Stomach (tissue), 9 donors: Measurements from ENCODE around the gene RABGAP1L. TPM values are rescaled to one million over a fixed set of nuclear protein-coding genes. Genes with fewer than 3 reads are reported as not detected.

Source experiments
- DNase-seq, 2 donors: peaks; one replicate each; pipeline versions ENCODE4 v3.0.0 to v3.0.0-alpha.2; 2013 to 2019
- H3K27ac ChIP-seq, 5 donors: fragments of 200-600 bp in 4 of 5; sonication (generic) in 4 of 5; one replicate each; pipeline ENCODE4 v1.5.1; 2013 to 2019; ENCODE audit warnings: mild to moderate bottlenecking in 1 of 5, moderate library complexity in 1 of 5
- H3K27me3 ChIP-seq, 3 donors: fragments of 200-600 bp; sonication (generic); one replicate each; pipeline ENCODE4 v1.5.1; 2017 to 2019; ENCODE audit warnings: mixed run types in 1 of 3
- H3K36me3 ChIP-seq, 4 donors: fragments of 200-600 bp; sonication (generic); 1 replicate in 3 of 4; 2 replicates in 1 of 4; pipeline ENCODE4 v1.5.1; 2016 to 2019
- H3K4me1 ChIP-seq, 4 donors: fragments of 200-600 bp; sonication (generic); one replicate each; pipeline ENCODE4 v1.5.1; 2016 to 2019
- H3K4me3 ChIP-seq, 4 donors: fragments of 200-600 bp; sonication (generic) in 3 of 4; one replicate each; pipeline ENCODE4 v1.5.1; 2016 to 2019; ENCODE audit warnings: mild to moderate bottlenecking in 1 of 4
- H3K9me3 ChIP-seq, 4 donors: fragments of 200-600 bp; sonication (generic); one replicate each; pipeline ENCODE4 v1.5.1; 2016 to 2019
- CTCF ChIP-seq, 7 experiments: fragments of 450-650 bp in 4 of 7; fragments of 200-600 bp in 3 of 7; sonication (generic) in 3 of 7; IDR thresholded peaks; one replicate each; pipeline ENCODE4 v1.5.1; 2016 to 2019; ENCODE audit warnings: antibody characterized with exemption in 7 of 7, control low read depth in 2 of 7, mild to moderate bottlenecking in 1 of 7
- EP300 ChIP-seq: sonication (generic); formaldehyde crosslinking; IDR thresholded peaks from one replicate; pipeline ENCODE4 v1.6.1; 2017; ENCODE audit warnings: antibody characterized with exemption
- POLR2A ChIP-seq, 4 donors: fragments of 450-650 bp; IDR thresholded peaks; one replicate each; pipeline ENCODE4 v1.6.1; 2016; ENCODE audit warnings: antibody characterized with exemption in 4 of 4, control low read depth in 2 of 4, mild to moderate bottlenecking in 1 of 4, moderate library complexity in 1 of 4
- POLR2AphosphoS5 ChIP-seq, 3 donors: sonication (generic); formaldehyde crosslinking; IDR thresholded peaks; one replicate each; pipeline ENCODE4 v1.6.1; 2016; ENCODE audit warnings: antibody characterized with exemption in 3 of 3
- WGBS, 5 donors: extraction: QIAGEN DNeasy Blood & Tissue Kit in 3 of 5; methylation state at CpG; one replicate each; pipeline versions ENCODE4 v1.1.5 to v1.1.7; 2013 to 2018; 5-methylcytosine and 5-hydroxymethylcytosine counted together
- intact Hi-C: fragments of 100-400 bp; cut with DNase I; formaldehyde crosslinking; loops from one replicate; pipeline ENCODE4 v1.15.1; 2023; ENCODE audit warnings: low total_unique reads
- polyA plus RNA-seq, 3 donors: library from polyadenylated mRNA; stranded (reverse); fragments of 200-250 nt; gene quantifications; one replicate each; pipeline ENCODE4 v1.2.3, GENCODE V29; 2013
- total RNA-seq, 5 donors: library from RNA; depleted of rRNA; stranded (reverse); fragments of >200 nt; gene quantifications; one replicate each; pipeline versions ENCODE4 v1.1.0 to v1.2.3, GENCODE V29; 2014 to 2016
- donor health status: healthy with polysubstance abuse.
- donor health status: Bipolar disorder and iron deficiency.
- donor health status: healthy.

RABGAP1L gene
- total and polyA plus RNA-seq, 8 donors, result 14.2 to 238 (median 57.9) TPM

- intact Hi-C loops, result no loop called here
- no peak for DNase-seq
- H3K4me3 ChIP-seq, result no peak overlapping the region
- no peak for TF ChIP-seq POLR2A (IDR thresholded peaks at IDR 0.05)
- TF ChIP-seq POLR2AphosphoS5 (IDR thresholded peaks at IDR 0.05), result no peak
- no peak for TF ChIP-seq CTCF (IDR thresholded peaks at IDR 0.05)
- no peak for TF ChIP-seq EP300
- no peaks in the 10 kb centered on the region for H3K27me3 ChIP-seq
- no peaks in the 10 kb centered on the region for H3K9me3 ChIP-seq
- peaks cover 0 to 9% (median 0%) of the 10 kb centered on the region in 4 donors for H3K36me3 ChIP-seq
- 63 to 81% (median 74%) methylated on average over 3 of the region's 3 CpGs for WGBS, 5 donors
- H3K4me1 ChIP-seq, result peaks cover 3 to 36% (median 29%) of the 10 kb centered on the region in 4 donors
- no peak overlapping the region for H3K27ac ChIP-seq
Observed at GRCh38 chr1:174997041-174997440, 837.7 kb downstream of the RABGAP1L start.

DNA sequence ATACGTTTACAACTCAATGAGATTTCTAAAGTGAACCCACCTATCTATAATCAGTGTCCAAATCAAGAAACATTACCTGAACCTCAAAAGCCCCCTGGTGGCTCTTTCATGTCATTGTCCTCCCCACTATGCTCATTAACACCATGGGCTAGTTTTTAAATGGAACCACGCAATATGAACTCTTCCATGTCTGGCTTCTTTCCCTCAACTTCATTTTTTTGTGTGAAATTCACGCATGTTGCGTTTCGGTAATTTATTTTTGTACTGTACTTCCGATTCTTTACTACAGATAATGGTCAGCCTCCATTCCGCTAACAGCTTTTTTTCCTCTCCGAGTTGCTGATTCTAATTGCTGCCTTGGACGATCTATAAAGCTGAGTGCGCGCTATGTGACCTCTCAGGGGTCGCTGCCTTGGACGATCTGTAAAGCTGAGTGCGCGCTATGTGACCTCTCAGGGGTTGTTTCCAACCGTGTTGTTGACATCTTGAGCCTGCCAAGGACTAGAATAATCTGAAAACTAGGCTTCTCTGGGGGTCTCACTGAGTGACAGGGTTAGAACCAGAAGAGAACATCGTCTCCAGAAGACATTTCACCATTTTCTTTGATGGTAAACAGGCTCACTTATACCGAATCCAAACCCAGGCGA is 839.4 kb downstream of the RABGAP1L start:
- peak; percentile 40 to 86 for DNase-seq
- no peaks in the 10 kb centered on the region for H3K9me3 ChIP-seq
- H3K4me3 ChIP-seq, result peak overlapping the region; percentile 87 to 98 (median 96)
- peaks cover 3 to 52% (median 40%) of the 10 kb centered on the region in 4 donors for H3K4me1 ChIP-seq
- intact Hi-C loops, result no loop called here
- TF ChIP-seq POLR2AphosphoS5 (IDR thresholded peaks at IDR 0.05), result peak in 1 of 3 donors; percentile 39
- TF ChIP-seq CTCF (IDR thresholded peaks at IDR 0.05), result peak in 5 of 7 experiments; percentile 68 to 89 (median 82)
- no peak for TF ChIP-seq EP300
- H3K36me3 ChIP-seq, result peaks cover 0 to 4% (median 0%) of the 10 kb centered on the region in 4 donors
- no peaks in the 10 kb centered on the region for H3K27me3 ChIP-seq
- H3K27ac ChIP-seq, result peak overlapping the region; percentile 94 to 98 (median 98)
- 7 to 15% (median 11%) methylated on average over 19 of the region's 19 CpGs for WGBS, 5 donors

DNA sequence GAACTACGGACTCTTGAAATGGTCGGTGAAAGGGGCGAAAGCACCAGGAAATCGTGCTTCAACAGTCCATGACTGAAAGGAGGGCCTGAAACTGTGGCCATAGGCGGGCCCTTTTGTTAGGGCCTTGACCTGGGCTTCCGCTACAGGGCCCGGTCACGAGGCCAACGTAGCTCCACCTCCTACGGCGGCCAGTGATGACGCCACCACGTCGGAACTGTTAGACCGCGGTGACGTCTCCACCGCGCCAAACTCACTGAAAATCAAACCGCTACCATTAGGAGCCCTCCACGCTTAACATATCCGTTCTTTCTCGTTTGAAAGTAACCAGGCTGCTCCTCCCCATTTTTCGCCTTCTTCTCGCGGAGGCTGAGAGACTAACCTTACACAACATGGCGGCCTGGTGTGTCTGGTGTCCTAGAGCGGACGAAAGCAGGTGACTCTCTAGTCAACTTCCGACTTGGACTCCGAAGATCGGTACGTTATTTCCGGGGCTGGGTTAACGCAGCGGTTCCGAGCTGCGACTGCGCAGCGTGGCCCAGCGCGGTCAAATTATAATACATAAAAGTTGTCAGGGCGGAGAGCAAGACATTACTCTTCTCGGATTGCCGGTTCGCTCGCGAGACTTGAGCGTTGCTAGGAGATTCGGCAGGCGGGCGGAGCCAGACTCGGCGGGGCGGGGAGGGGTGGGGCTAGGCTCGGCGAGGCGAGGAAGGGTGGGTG is 840.1 kb downstream of the RABGAP1L start:
- no peaks in the 10 kb centered on the region for H3K36me3 ChIP-seq
- peak overlapping the region; percentile 94 to 98 (median 98) for H3K27ac ChIP-seq
- peaks cover 3 to 57% (median 41%) of the 10 kb centered on the region in 4 donors for H3K4me1 ChIP-seq
- TF ChIP-seq EP300 (peak; percentile 19), POLR2AphosphoS5 (IDR thresholded peaks at IDR 0.05) (peak; percentile 63 to 94 (median 93)), CTCF (IDR thresholded peaks at IDR 0.05) (no peak), POLR2A (IDR thresholded peaks at IDR 0.05) (peak in 2 of 4 donors; percentile 67 to 76)
- peak; percentile 97 to 99 for DNase-seq
- peak overlapping the region; percentile 87 to 98 (median 96) for H3K4me3 ChIP-seq
- 0 to 1% (median 0%) methylated on average over 40 to 58 of the region's 58 CpGs for WGBS, 5 donors
- no peaks in the 10 kb centered on the region for H3K27me3 ChIP-seq
- no peaks in the 10 kb centered on the region for H3K9me3 ChIP-seq
- intact Hi-C loops, result no loop called here

DNA sequence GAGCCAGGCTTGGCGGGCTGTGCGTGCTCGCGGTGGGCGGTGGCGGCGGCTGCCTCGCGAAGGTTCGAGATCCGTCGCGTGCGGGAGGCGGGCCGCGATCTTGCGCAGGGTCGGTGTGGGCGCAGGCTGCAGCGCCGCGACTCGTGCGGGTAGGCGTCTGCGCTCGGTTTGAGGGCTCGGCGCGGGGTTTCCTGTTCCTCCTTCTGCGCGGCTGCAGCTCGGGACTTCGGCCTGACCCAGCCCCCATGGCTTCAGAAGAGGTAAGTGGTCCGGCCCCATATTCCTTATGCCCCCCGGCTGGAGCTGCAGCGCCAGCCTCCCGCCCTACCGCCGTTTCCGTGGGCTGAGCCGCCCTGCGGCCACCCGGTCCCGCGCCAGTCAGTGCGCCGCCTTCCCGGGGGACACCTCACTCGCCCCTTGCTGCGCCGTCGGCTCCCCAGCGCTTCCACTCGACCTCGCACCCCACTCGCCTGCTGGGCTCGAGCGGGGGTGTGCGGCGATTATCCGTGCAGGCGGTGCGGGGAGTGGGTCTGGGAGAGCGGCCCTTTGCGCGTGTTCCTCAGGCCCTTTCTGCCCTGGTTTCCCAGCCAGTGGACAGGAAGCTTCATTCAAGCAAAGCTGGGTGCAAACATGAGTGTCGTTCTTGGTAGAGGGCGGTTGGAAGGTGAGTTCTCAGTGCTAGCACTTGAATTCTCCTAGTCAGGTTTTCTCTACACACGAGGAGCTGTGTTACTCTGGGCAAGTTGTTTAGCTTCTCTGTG is 840.8 kb downstream of the RABGAP1L start, which contains the start of gene CACYBP:
Gene CACYBP (plus strand): TSS at position 12 of the 761 bp plus-strand sequence. CDS start 234 bp downstream, at position 246.
- peaks cover 0 to 6% (median 5%) of the 10 kb centered on the region in 4 donors for H3K36me3 ChIP-seq
- H3K4me3 ChIP-seq, result peak within 1 kb of the TSS; percentile 87 to 98 (median 96)
- 0 to 1% (median 0%) methylated on average over 2 to 71 of the region's 71 CpGs for WGBS, 5 donors
- intact Hi-C loops, result no loop called here
- H3K27me3 ChIP-seq, result no peaks in the 10 kb centered on the region
- peaks cover 3 to 57% (median 41%) of the 10 kb centered on the region in 4 donors for H3K4me1 ChIP-seq
- peak within 1 kb of the TSS; percentile 94 to 98 (median 98) for H3K27ac ChIP-seq
- no peak for TF ChIP-seq EP300
- peak; percentile 1 to 70 (median 53) for TF ChIP-seq POLR2AphosphoS5 (IDR thresholded peaks at IDR 0.05)
- no peaks in the 10 kb centered on the region for H3K9me3 ChIP-seq
- DNase-seq, result peak in 1 of 2 donors; percentile 38
